MM.1S (cell line): Measurements from ENCODE around the gene FIGNL2.

Experiments used
- DNase-seq: peaks from one replicate; pipeline ENCODE4 v3.0.0-alpha.2; 2015
- H2AFZ ChIP-seq: fragments of 300-600 bp; sonication (generic); 2 replicates; pipeline ENCODE4 v1.6.0; 2016; ENCODE audit warnings: antibody characterized with exemption, low read length
- H3F3A ChIP-seq: fragments of 300-600 bp; sonication (generic); 2 replicates; pipeline ENCODE4 v1.6.1; 2016; ENCODE audit warnings: mild to moderate bottlenecking, antibody characterized with exemption, low read length, moderate library complexity, mixed read lengths; ENCODE audit not compliant: insufficient read depth
- H3K27ac ChIP-seq: fragments of 300-600 bp; sonication (generic); 2 replicates; pipeline ENCODE4 v1.5.1; 2016; ENCODE audit warnings: mild to moderate bottlenecking, low read length
- H3K27me3 ChIP-seq: fragments of 300-600 bp; sonication (generic); replicated peaks from 2 replicates; pipeline ENCODE4 v1.6.0; 2016; ENCODE audit warnings: low read length; ENCODE audit not compliant: insufficient read depth
- H3K36me3 ChIP-seq: fragments of 300-600 bp; sonication (generic); replicated peaks from 2 replicates; pipeline ENCODE4 v1.6.1; 2016; ENCODE audit warnings: mild to moderate bottlenecking, low read length, mixed read lengths; ENCODE audit not compliant: insufficient read depth
- H3K4me1 ChIP-seq: fragments of 300-600 bp; sonication (generic); 2 replicates; pipeline ENCODE4 v1.6.1; 2016; ENCODE audit warnings: low read length, mixed read lengths
- H3K4me2 ChIP-seq: fragments of 300-600 bp; sonication (generic); 2 replicates; pipeline ENCODE4 v1.6.0; 2016; ENCODE audit warnings: low read depth, low read length
- H3K4me3 ChIP-seq: fragments of 300-600 bp; sonication (generic); 2 replicates; pipeline ENCODE4 v1.5.1; 2016; ENCODE audit warnings: low read length, mixed read lengths
- H3K79me2 ChIP-seq: fragments of 300-600 bp; sonication (generic); 2 replicates; pipeline ENCODE4 v1.6.1; 2016; ENCODE audit warnings: mixed run types, low read length, mixed read lengths
- H3K9ac ChIP-seq: fragments of 300-600 bp; sonication (generic); 2 replicates; pipeline ENCODE4 v1.6.1; 2016; ENCODE audit warnings: low read length, mixed read lengths
- H3K9me2 ChIP-seq: fragments of 300-600 bp; sonication (generic); replicated peaks from 2 replicates; pipeline ENCODE4 v1.6.1; 2016; ENCODE audit warnings: mild to moderate bottlenecking, low read length, mixed read lengths; ENCODE audit not compliant: insufficient read depth
- H3K9me3 ChIP-seq: fragments of 300-600 bp; sonication (generic); replicated peaks from 2 replicates; pipeline ENCODE4 v1.6.1; 2016; ENCODE audit warnings: mild to moderate bottlenecking, low read length, mixed read lengths; ENCODE audit not compliant: insufficient read depth
- H4K20me1 ChIP-seq: fragments of 300-600 bp; sonication (generic); 2 replicates; pipeline ENCODE4 v1.6.1; 2016; ENCODE audit warnings: mild to moderate bottlenecking, low read length, moderate library complexity, mixed read lengths; ENCODE audit not compliant: insufficient read depth
- CTCF ChIP-seq: fragments of 300-600 bp; sonication (generic); IDR thresholded peaks from 2 replicates; pipeline ENCODE4 v1.5.1; 2016; ENCODE audit warnings: antibody characterized with exemption, low read length, mixed read lengths
- EZH2 ChIP-seq: fragments of 300-600 bp; sonication (generic); optimal IDR thresholded peaks from 2 replicates; pipeline ENCODE3; 2017; ENCODE audit warnings: low read depth, mild to moderate bottlenecking, antibody characterized with exemption, low read length, mixed read lengths
- EZH2phosphoT487 ChIP-seq: fragments of 300-600 bp; sonication (generic); IDR thresholded peaks from 2 replicates; pipeline ENCODE4 v1.6.1; 2018; ENCODE audit warnings: antibody characterized with exemption, low read length

The FIGNL2 gene

GRCh38 chr12:51784688-51785087 lies 63.8 kb downstream of the FIGNL2 start:
- Histone ChIP-seq H3K4me1 (no peaks in the 10 kb centered on the region), H3K9me3 (no peaks in the 10 kb centered on the region), H3K9me2 (no peaks in the 10 kb centered on the region), H3K9ac (no peak overlapping the region), H2AFZ (no peak overlapping the region), H3K36me3 (no peaks in the 10 kb centered on the region), H4K20me1 (no peaks in the 10 kb centered on the region), H3K27ac (no peak overlapping the region), H3K4me2 (no peak overlapping the region), H3K4me3 (no peak overlapping the region), H3F3A (no peaks in the 10 kb centered on the region), H3K27me3 (no peaks in the 10 kb centered on the region), H3K79me2 (no peaks in the 10 kb centered on the region)
- DNase-seq = no peak
- TF ChIP-seq EZH2 (no peak), EZH2phosphoT487 (no peak), CTCF (no peak)

GRCh38 chr12:51779876-51780275 lies 68.6 kb downstream of the FIGNL2 start:
- no peak for DNase-seq
- H3K9me2 ChIP-seq = no peaks in the 10 kb centered on the region
- no peaks in the 10 kb centered on the region for H4K20me1 ChIP-seq
- no peaks in the 10 kb centered on the region for H3K9me3 ChIP-seq
- H3K4me3 ChIP-seq = no peak overlapping the region
- no peak for TF ChIP-seq CTCF
- TF ChIP-seq EZH2 = no peak
- TF ChIP-seq EZH2phosphoT487 = no peak
- H3K4me1 ChIP-seq = no peaks in the 10 kb centered on the region
- H3K36me3 ChIP-seq = no peaks in the 10 kb centered on the region
- no peaks in the 10 kb centered on the region for H3F3A ChIP-seq
- no peak overlapping the region for H3K4me2 ChIP-seq
- no peaks in the 10 kb centered on the region for H3K27me3 ChIP-seq
- H3K79me2 ChIP-seq = no peaks in the 10 kb centered on the region
- no peak overlapping the region for H3K9ac ChIP-seq
- no peak overlapping the region for H2AFZ ChIP-seq
- no peak overlapping the region for H3K27ac ChIP-seq

- Histone ChIP-seq H3K79me2 (no peaks in the 10 kb centered on the region), H3K4me3 (no peak overlapping the region), H3F3A (no peaks in the 10 kb centered on the region), H2AFZ (no peak overlapping the region), H3K27ac (no peak overlapping the region), H3K4me1 (no peaks in the 10 kb centered on the region), H4K20me1 (no peaks in the 10 kb centered on the region), H3K27me3 (no peaks in the 10 kb centered on the region), H3K9ac (no peak overlapping the region), H3K36me3 (no peaks in the 10 kb centered on the region), H3K9me2 (no peaks in the 10 kb centered on the region), H3K9me3 (no peaks in the 10 kb centered on the region), H3K4me2 (no peak overlapping the region)
- TF ChIP-seq EZH2phosphoT487 (no peak), EZH2 (no peak), CTCF (no peak)
- no peak for DNase-seq
Observed at GRCh38 chr12:51777973-51778372, 70.5 kb downstream of the FIGNL2 start.

GRCh38 chr12:51777457-51777856 lies 71.1 kb downstream of the FIGNL2 start:
- Histone ChIP-seq H3K9me3 (no peaks in the 10 kb centered on the region), H3K4me2 (no peak overlapping the region), H3K4me3 (no peak overlapping the region), H3K79me2 (no peaks in the 10 kb centered on the region), H3K9me2 (no peaks in the 10 kb centered on the region), H3K27me3 (no peaks in the 10 kb centered on the region), H3K27ac (no peak overlapping the region), H3K4me1 (no peaks in the 10 kb centered on the region), H3F3A (no peaks in the 10 kb centered on the region), H4K20me1 (no peaks in the 10 kb centered on the region), H2AFZ (no peak overlapping the region), H3K9ac (no peak overlapping the region), H3K36me3 (no peaks in the 10 kb centered on the region)
- DNase-seq = no peak
- TF ChIP-seq EZH2phosphoT487 = no peak
- TF ChIP-seq EZH2 = no peak
- TF ChIP-seq CTCF = no peak
